ENCODE measurements around the gene NYAP2. TPM values are rescaled to one million over a fixed set of nuclear protein-coding genes. Genes with fewer than 3 reads are reported as not detected.

Gene NYAP2
- total RNA-seq, 2 donors from 2014 or later = 0.05 TPM; not detected in 1

DNA sequence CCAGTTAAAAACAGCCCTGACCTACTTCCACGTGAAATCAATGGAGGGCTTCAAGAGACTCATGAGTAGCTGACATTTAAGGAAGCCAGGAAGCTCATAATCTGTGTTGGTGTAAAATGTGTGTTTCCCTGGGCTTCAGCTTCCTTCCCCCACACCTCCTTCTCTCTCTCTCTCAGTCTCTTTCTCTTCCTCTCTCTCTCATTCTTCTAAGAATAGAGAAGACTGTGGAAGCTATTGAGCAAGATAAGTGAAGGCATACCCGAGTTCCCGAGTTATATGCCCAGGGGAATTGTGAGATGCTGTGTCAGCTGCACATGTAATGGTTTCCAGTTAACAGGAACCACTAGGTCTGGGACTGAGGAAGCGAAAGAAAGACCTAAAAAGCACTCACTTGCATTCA, 199.4 kb downstream of the NYAP2 start:
- Mint-ChIP-seq H3K36me3 (ENCODE audit: insufficient read depth in 2 of 2) (no peaks in the 10 kb centered on the region), H3K27ac (no peak overlapping the region), H3K4me1 (ENCODE audit: low read depth) (peaks cover 5% of the 10 kb centered on the region), H3K9me3 (no peaks in the 10 kb centered on the region), H3K27me3 (ENCODE audit: low read depth) (no peaks in the 10 kb centered on the region), H3K4me3 (no peak overlapping the region)
- no peak for ATAC-seq (replicated peaks in 1 of 2)
- DNase-seq = no peak

DNA sequence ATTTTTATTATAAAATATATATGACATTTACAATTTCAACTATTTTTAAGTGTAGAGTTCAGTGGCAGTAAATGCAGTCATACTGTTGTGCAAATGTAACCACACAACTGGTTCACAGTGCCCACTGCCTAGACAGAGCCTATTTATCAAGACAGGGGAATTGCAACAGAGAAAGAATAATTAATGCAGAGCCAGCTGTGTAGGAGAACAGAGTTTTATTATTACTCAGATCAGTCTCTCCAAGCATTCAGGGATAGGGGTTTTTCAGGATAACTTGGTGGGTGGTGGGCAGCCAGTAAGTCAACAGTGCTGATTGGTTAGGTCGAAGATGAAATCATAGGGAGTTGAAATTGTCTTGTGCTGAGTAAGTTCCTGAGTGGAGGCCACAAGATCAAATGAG, 200.3 kb downstream of the NYAP2 start:
- no peak overlapping the region for H3K27ac Mint-ChIP-seq
- no peaks in the 10 kb centered on the region for H3K36me3 Mint-ChIP-seq (ENCODE audit: insufficient read depth in 2 of 2)
- H3K4me3 Mint-ChIP-seq = no peak overlapping the region
- no peak for ATAC-seq (replicated peaks in 1 of 2)
- H3K4me1 Mint-ChIP-seq (ENCODE audit: low read depth) = peaks cover 5% of the 10 kb centered on the region
- no peaks in the 10 kb centered on the region for H3K9me3 Mint-ChIP-seq
- no peak for DNase-seq
- H3K27me3 Mint-ChIP-seq (ENCODE audit: low read depth) = no peaks in the 10 kb centered on the region

DNA sequence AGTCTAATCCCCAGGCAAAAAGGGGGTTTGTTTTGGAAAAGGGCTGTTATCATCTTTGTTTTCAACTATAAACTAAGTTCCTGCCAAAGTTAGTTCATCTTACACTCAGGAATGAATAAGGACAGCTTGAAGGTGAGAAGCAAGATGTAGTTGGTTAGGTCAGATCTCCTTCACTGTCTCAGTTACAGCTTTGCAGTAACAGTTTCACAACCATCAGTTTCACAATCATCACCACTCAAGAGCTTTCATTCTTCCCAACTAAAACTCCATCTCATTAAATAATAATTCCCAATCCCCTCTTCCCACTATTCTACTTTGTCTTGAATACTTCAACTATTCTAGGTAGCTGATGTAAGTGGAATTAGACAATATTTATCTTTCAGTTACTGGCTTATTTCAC, 200.9 kb downstream of the NYAP2 start:
- no peak for DNase-seq
- ATAC-seq (replicated peaks in 1 of 2) = no peak
- Mint-ChIP-seq H3K27me3 (ENCODE audit: low read depth) (no peaks in the 10 kb centered on the region), H3K4me1 (ENCODE audit: low read depth) (peaks cover 5% of the 10 kb centered on the region), H3K4me3 (no peak overlapping the region), H3K27ac (no peak overlapping the region), H3K9me3 (no peaks in the 10 kb centered on the region), H3K36me3 (ENCODE audit: insufficient read depth in 2 of 2) (no peaks in the 10 kb centered on the region)

DNA sequence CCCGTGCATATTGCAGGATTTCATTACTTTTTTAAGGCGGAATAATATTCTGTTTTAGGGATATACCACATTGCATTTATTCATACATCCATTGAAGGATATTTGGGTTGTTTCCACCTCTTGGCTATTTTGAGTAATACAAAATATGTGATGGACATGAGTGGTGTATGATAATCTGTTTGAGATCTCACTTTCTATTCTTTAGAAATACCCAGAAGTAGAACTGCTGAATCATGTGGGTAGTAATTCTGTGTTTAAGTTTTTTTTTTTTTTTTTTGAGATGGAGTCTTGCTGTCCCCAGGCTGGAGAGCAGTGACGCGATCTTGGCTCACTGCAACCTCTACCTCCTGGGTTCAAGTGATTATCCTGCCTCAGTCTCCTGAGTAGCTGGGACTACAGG, 201.4 kb downstream of the NYAP2 start:
- Mint-ChIP-seq H3K36me3 (ENCODE audit: insufficient read depth in 2 of 2) (no peaks in the 10 kb centered on the region), H3K27ac (no peak overlapping the region), H3K4me3 (no peak overlapping the region), H3K27me3 (ENCODE audit: low read depth) (no peaks in the 10 kb centered on the region), H3K9me3 (no peaks in the 10 kb centered on the region), H3K4me1 (ENCODE audit: low read depth) (peaks cover 5% of the 10 kb centered on the region)
- DNase-seq (no peak), ATAC-seq (replicated peaks in 1 of 2) (no peak)

DNA sequence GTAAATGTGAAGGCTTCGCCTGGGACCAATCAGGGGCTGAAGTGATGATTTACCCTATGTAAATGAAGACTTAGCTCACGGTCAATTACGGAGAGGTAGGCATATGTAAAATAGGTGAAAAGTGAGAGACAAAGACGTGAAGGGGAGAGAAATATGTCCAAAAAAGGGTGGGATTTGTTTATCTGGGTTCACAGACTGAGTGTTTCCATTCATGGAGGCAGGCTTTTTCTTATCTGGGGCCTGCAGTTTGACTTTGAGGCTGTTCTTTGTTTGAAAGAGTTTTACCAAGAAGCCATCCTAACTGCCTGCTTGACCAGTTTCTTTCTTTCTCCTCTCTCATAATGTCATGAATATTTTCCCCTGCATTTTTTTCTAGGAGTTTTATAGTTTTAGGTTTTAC, 202.7 kb downstream of the NYAP2 start:
- no peak overlapping the region for H3K27ac Mint-ChIP-seq
- no peaks in the 10 kb centered on the region for H3K36me3 Mint-ChIP-seq (ENCODE audit: insufficient read depth in 2 of 2)
- no peak for DNase-seq
- peaks cover 5% of the 10 kb centered on the region for H3K4me1 Mint-ChIP-seq (ENCODE audit: low read depth)
- no peak overlapping the region for H3K4me3 Mint-ChIP-seq
- no peaks in the 10 kb centered on the region for H3K9me3 Mint-ChIP-seq
- no peaks in the 10 kb centered on the region for H3K27me3 Mint-ChIP-seq (ENCODE audit: low read depth)
- no peak for ATAC-seq (replicated peaks in 1 of 2)

DNA sequence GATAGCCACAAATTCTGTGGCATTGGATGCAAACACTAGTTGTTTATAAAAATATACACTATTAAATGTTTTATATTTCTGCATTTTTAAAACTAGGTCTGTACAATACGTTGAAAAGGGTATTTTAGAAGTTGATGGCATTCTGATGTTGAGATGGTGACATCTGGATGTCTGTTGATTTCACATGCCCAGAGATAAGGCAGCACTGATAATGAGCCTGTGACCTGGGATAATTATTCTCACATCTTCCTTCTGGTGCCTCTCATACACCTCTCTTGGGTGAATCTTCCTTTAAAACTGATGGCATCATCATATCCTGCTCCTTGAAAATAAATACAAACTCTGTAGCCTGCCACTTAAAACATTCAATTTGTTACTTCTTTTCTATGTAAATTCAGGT, 208.6 kb downstream of the NYAP2 start:
- no peak overlapping the region for H3K4me3 Mint-ChIP-seq
- DNase-seq (no peak), ATAC-seq (replicated peaks in 1 of 2) (no peak)
- no peaks in the 10 kb centered on the region for H3K36me3 Mint-ChIP-seq (ENCODE audit: insufficient read depth in 2 of 2)
- H3K9me3 Mint-ChIP-seq = no peaks in the 10 kb centered on the region
- H3K27me3 Mint-ChIP-seq (ENCODE audit: low read depth) = no peaks in the 10 kb centered on the region
- no peaks in the 10 kb centered on the region for H3K4me1 Mint-ChIP-seq (ENCODE audit: low read depth)
- H3K27ac Mint-ChIP-seq = no peak overlapping the region

DNA sequence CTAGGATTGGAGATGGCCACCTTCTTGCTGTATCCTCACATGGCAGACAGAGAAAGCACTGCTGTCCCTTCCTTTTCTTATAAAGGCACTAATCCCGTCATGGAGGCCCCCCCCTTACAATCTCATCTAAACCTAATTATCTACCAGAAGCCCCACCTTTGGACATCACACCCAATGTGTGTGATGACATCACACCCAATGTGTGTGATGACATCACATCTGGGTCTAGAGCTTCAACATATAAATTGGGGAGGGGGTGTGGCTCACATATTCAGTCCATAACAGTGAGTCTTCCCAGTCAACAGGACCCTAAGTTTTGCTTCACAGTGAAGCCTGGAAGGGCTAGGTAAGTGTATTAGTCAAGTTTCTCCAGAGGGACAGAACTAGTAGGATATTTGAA, 213.1 kb downstream of the NYAP2 start:
- no peak for DNase-seq
- ATAC-seq (replicated peaks in 1 of 2) = no peak
- Mint-ChIP-seq H3K36me3 (ENCODE audit: insufficient read depth in 2 of 2) (no peaks in the 10 kb centered on the region), H3K4me3 (no peak overlapping the region), H3K27me3 (ENCODE audit: low read depth) (no peaks in the 10 kb centered on the region), H3K27ac (no peak overlapping the region), H3K9me3 (no peaks in the 10 kb centered on the region), H3K4me1 (ENCODE audit: low read depth) (no peaks in the 10 kb centered on the region)

DNA sequence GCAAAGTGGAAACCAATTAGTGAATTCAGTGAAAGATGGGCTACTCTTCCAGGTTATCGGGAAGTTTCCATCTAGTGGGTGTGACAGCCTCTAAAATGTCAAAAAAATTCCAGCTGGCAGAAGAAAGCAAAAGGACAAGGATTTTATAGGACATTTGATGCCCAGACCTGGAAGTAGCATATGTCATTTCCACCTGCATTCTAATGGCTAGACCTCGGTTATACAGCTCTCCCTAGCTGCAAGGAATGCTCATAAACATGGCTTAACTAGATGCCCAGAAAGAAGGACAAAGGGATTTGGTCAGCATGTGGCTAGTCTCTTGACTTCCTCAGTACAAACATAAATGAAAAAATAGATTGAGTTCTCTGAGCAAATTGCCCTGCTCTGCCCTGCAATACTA, 215.4 kb downstream of the NYAP2 start:
- DNase-seq (no peak), ATAC-seq (replicated peaks in 1 of 2) (no peak)
- Mint-ChIP-seq H3K27me3 (ENCODE audit: low read depth) (no peaks in the 10 kb centered on the region), H3K4me3 (no peak overlapping the region), H3K27ac (no peak overlapping the region), H3K4me1 (ENCODE audit: low read depth) (no peaks in the 10 kb centered on the region), H3K36me3 (ENCODE audit: insufficient read depth in 2 of 2) (no peaks in the 10 kb centered on the region), H3K9me3 (no peaks in the 10 kb centered on the region)

GRCh38 chr2:225615514-225615913, 216.0 kb downstream of the NYAP2 start:
- no peaks in the 10 kb centered on the region for H3K9me3 Mint-ChIP-seq
- no peaks in the 10 kb centered on the region for H3K27me3 Mint-ChIP-seq (ENCODE audit: low read depth)
- no peak overlapping the region for H3K4me3 Mint-ChIP-seq
- H3K4me1 Mint-ChIP-seq (ENCODE audit: low read depth) = no peaks in the 10 kb centered on the region
- no peak for ATAC-seq (replicated peaks in 1 of 2)
- no peak overlapping the region for H3K27ac Mint-ChIP-seq
- no peaks in the 10 kb centered on the region for H3K36me3 Mint-ChIP-seq (ENCODE audit: insufficient read depth in 2 of 2)
- DNase-seq = no peak

DNA sequence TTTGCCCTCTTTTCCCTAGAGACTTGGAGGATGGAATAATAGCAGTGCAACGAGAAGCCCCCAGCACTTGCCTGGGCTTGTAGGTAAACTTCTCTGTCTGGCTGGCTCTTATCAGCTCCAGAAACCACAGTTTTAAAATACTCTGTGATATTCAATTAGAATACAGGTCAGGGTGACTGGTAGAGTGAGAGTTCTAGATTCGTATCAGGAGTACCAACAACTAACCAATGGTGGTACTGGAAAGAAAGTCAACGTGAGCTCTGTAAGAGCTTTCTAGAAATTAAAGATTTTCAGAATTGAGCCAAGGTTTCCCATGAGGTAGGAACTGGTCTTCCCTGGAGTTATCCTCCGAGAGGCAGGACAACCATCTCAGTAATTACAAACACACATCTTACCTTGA, 216.9 kb downstream of the NYAP2 start:
- Mint-ChIP-seq H3K4me3 (no peak overlapping the region), H3K27me3 (ENCODE audit: low read depth) (no peaks in the 10 kb centered on the region), H3K36me3 (ENCODE audit: insufficient read depth in 2 of 2) (no peaks in the 10 kb centered on the region), H3K27ac (no peak overlapping the region), H3K4me1 (ENCODE audit: low read depth) (no peaks in the 10 kb centered on the region), H3K9me3 (no peaks in the 10 kb centered on the region)
- ATAC-seq (replicated peaks in 1 of 2) (no peak), DNase-seq (no peak)

GRCh38 chr2:225616848-225617247, 217.3 kb downstream of the NYAP2 start:
- H3K27ac Mint-ChIP-seq = no peak overlapping the region

GRCh38 chr2:225620227-225620626, 220.7 kb downstream of the NYAP2 start:
- Mint-ChIP-seq H3K9me3 (no peaks in the 10 kb centered on the region), H3K27ac (no peak overlapping the region), H3K4me1 (ENCODE audit: low read depth) (no peaks in the 10 kb centered on the region), H3K27me3 (ENCODE audit: low read depth) (peaks cover 1% of the 10 kb centered on the region), H3K4me3 (no peak overlapping the region), H3K36me3 (ENCODE audit: insufficient read depth in 2 of 2) (no peaks in the 10 kb centered on the region)
- ATAC-seq (replicated peaks in 1 of 2) = no peak
- DNase-seq = no peak

More at GRCh38 chr2:225616848-225617247, 217.3 kb downstream of the NYAP2 start:
- no peaks in the 10 kb centered on the region for H3K9me3 Mint-ChIP-seq
- no peaks in the 10 kb centered on the region for H3K36me3 Mint-ChIP-seq (ENCODE audit: insufficient read depth in 2 of 2)
- no peak for ATAC-seq (replicated peaks in 1 of 2)
- no peak overlapping the region for H3K4me3 Mint-ChIP-seq
- H3K4me1 Mint-ChIP-seq (ENCODE audit: low read depth) = no peaks in the 10 kb centered on the region
- DNase-seq = no peak
- H3K27me3 Mint-ChIP-seq (ENCODE audit: low read depth) = no peaks in the 10 kb centered on the region

DNA sequence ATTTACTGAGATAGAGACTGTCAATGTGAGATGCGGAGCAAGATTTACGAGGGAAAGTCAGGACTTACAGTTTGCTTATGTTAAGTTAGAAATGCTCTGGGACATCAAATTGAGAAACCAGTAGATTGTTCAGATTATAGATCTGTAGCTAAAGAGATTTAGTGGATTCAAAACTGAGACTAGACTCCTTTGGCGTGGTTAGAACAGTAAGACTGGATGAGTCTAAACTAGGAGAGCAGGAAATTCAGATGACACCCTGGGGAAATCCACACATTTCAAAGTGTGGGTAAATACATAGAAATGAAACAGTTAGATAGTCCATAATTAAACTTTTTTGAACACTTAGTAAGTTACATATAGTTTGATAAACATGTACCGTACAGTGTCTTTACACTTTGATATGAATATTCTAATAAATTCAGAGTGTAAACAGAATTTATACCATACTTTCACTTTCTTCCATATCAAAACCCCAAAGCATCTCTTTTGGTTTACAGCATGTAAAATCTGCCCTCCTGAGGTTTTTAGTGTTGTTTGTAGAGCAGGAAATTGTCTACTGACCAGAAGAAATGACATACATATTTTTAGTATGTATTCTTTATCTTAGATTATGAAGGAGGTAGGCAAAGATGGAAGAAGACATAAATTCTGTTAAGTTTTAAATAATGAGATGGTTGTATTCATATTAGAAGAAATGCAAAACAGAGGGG, 231.5 kb downstream of the NYAP2 start:
- no peak for DNase-seq
- Mint-ChIP-seq H3K27ac (no peak overlapping the region), H3K27me3 (ENCODE audit: low read depth) (peaks cover 25% of the 10 kb centered on the region), H3K9me3 (no peaks in the 10 kb centered on the region), H3K4me3 (no peak overlapping the region), H3K4me1 (ENCODE audit: low read depth) (peaks cover 17% of the 10 kb centered on the region), H3K36me3 (ENCODE audit: insufficient read depth in 2 of 2) (no peaks in the 10 kb centered on the region)
- peak; percentile 47 to 69 for ATAC-seq (replicated peaks in 1 of 2)

- DNase-seq (no peak), ATAC-seq (replicated peaks in 1 of 2) (no peak)
- Mint-ChIP-seq H3K27me3 (ENCODE audit: low read depth) (peaks cover 30% of the 10 kb centered on the region), H3K36me3 (ENCODE audit: insufficient read depth in 2 of 2) (no peaks in the 10 kb centered on the region), H3K27ac (no peak overlapping the region), H3K9me3 (no peaks in the 10 kb centered on the region), H3K4me1 (ENCODE audit: low read depth) (peaks cover 17% of the 10 kb centered on the region), H3K4me3 (no peak overlapping the region)
Measured at GRCh38 chr2:225632351-225632750, 232.8 kb downstream of the NYAP2 start.
